ENCODE results near the gene ABHD2. TPM values are rescaled to one million over a fixed set of nuclear protein-coding genes. Genes with fewer than 3 reads are reported as not detected.

The ABHD2 gene
- total and polyA plus RNA-seq, 2 experiments from 2014 or later: 5.2 to 15.2 TPM

- no peak for TF ChIP-seq ZNF462 (CRISPR knock-in tag; IDR thresholded peaks at IDR 0.05)
- TF ChIP-seq EZH2 (IDR thresholded peaks at IDR 0.05; ENCODE audit: low read depth, unreplicated experiment): no peak
These were observed 13.7 kb upstream of the ABHD2 start (continued) for GRCh38 chr15:89074402-89075012.

GRCh38 chr15:89075101-89075640, 13.1 kb upstream of the ABHD2 start:
- no peaks in the 10 kb centered on the region for H3K9me2 ChIP-seq (ENCODE audit: insufficient read depth)
- peaks cover 6% of the 10 kb centered on the region; the same call in 1 of the 3 replicates for H3K9me3 Mint-ChIP-seq
- no peaks in the 10 kb centered on the region for H3F3A ChIP-seq (replicated peaks; ENCODE audit: low read depth)
- peaks cover 18% of the 10 kb centered on the region for H3K4me1 Mint-ChIP-seq
- ATAC-seq (no peak), DNase-seq (ENCODE audit: low spot score) (no peak)
- no peak overlapping the region for H3K4me3 Mint-ChIP-seq
- H3K4me3 ChIP-seq: no peak overlapping the region
- H3K27me3 Mint-ChIP-seq (ENCODE audit: insufficient read depth, low read depth, poor library complexity): peaks cover 4% of the 10 kb centered on the region
- peaks cover 3% of the 10 kb centered on the region; the same call in 1 of the 3 replicates for H3K36me3 Mint-ChIP-seq (ENCODE audit: low read depth)
- H3K27ac Mint-ChIP-seq: no peak overlapping the region
- no peak overlapping the region for H3K27ac ChIP-seq (ENCODE audit: low read depth)
- no peaks in the 10 kb centered on the region for H3K27me3 ChIP-seq (ENCODE audit: insufficient read depth)
- H4K20me1 ChIP-seq (replicated peaks; ENCODE audit: insufficient read depth): no peaks in the 10 kb centered on the region
- H2AFZ ChIP-seq: no peak overlapping the region
- peaks cover 17% of the 10 kb centered on the region for H3K4me1 ChIP-seq (ENCODE audit: insufficient read depth)
- no peaks in the 10 kb centered on the region for H3K79me2 ChIP-seq (replicated peaks; ENCODE audit: insufficient read depth)
- no peaks in the 10 kb centered on the region; the same call in 1 of the 2 replicates for H3K36me3 ChIP-seq (ENCODE audit: insufficient read depth)
- H3K4me2 ChIP-seq: no peak overlapping the region
- TF ChIP-seq CTCF (conservative IDR thresholded peaks at IDR 0.05; ENCODE audit: low read depth in 2 of 2) (no peak), REST (IDR thresholded peaks at IDR 0.05; ENCODE audit: unreplicated experiment) (no peak), NANOG (IDR thresholded peaks at IDR 0.05; ENCODE audit: borderline replicate concordance) (no peak), ZNF114 (CRISPR knock-in tag; IDR thresholded peaks at IDR 0.05) (no peak), JUNB (IDR thresholded peaks at IDR 0.05; ENCODE audit: unreplicated experiment) (no peak), POLR2AphosphoS5 (IDR thresholded peaks at IDR 0.05; ENCODE audit: low read depth) (no peak), STAT1 (IDR thresholded peaks at IDR 0.05; ENCODE audit: unreplicated experiment) (no peak), EZH2phosphoT487 (IDR thresholded peaks at IDR 0.05; ENCODE audit: unreplicated experiment) (no peak), EZH2 (IDR thresholded peaks at IDR 0.05; ENCODE audit: low read depth, unreplicated experiment) (no peak)

Measured in GM23338 (cell line).